IMR-90 (cell line): Measurements from ENCODE around the gene NOS3. TPM values are rescaled to one million over a fixed set of nuclear protein-coding genes. Genes with fewer than 3 reads are reported as not detected.
A peak's percentile ranks its signal among the peaks of the same experiment; 100 is the strongest.

Source experiments
- ATAC-seq: fragments of 200-7000 bp; cut with Tn5 transposase; 2 replicates; pipeline ENCODE4 v1.9.1; 2020; ENCODE audit warnings: low read depth, mild to moderate bottlenecking, moderate library complexity
- BruUV-seq: library from RNA; stranded (reverse); fragments of 400-500 nt; replicated peaks from 2 replicates; lab custom pipeline; 2021; lab: Mats Ljungman, UMichigan
- CTCF ChIA-PET: fragments of 300-600 bp; formaldehyde crosslinking; extraction: SDS; loops from one replicate; lab custom pipeline; 2021; ENCODE audit warnings: antibody characterized with exemption; lab: Yijun Ruan, JAX
- POLR2A ChIA-PET: fragments of 300-600 bp; sonication (Branson Sonifier 250); formaldehyde crosslinking; loops from one replicate; lab custom pipeline; 2022; ENCODE audit warnings: antibody characterized with exemption; ENCODE audit not compliant: unreplicated experiment; lab: Charles Lee
- DNase-seq: peaks from one replicate; pipeline ENCODE4 v3.0.0; 2013
- H2AFZ ChIP-seq: replicated peaks from 2 replicates; pipeline ENCODE3; 2013; ENCODE audit warnings: low read length, mild to moderate bottlenecking; ENCODE audit not compliant: poor library complexity
- H2AK5ac ChIP-seq: 2 replicates; pipeline ENCODE4 v1.6.1; 2013; ENCODE audit warnings: low read depth, low read length, inconsistent platforms
- H2AK9ac ChIP-seq: replicated peaks from 2 replicates; pipeline ENCODE3; 2013; ENCODE audit warnings: mild to moderate bottlenecking, low read depth, low read length, moderate library complexity; ENCODE audit not compliant: poor library complexity
- H2BK120ac ChIP-seq: 2 replicates; pipeline ENCODE4 v1.6.1; 2013; ENCODE audit warnings: low read depth, low read length, inconsistent platforms
- H2BK15ac ChIP-seq: 3 replicates; pipeline ENCODE4 v1.6.1; 2013; ENCODE audit warnings: low read depth, low read length, inconsistent platforms
- H2BK20ac ChIP-seq: 2 replicates; pipeline ENCODE4 v1.6.1; 2013; ENCODE audit warnings: low read depth, mild to moderate bottlenecking, inconsistent platforms, low read length, moderate library complexity
- H2BK5ac ChIP-seq: 2 replicates; pipeline ENCODE4 v1.6.1; 2013; ENCODE audit warnings: mild to moderate bottlenecking, low read depth, low read length, inconsistent platforms; ENCODE audit not compliant: poor library complexity, severe bottlenecking
- H3K14ac ChIP-seq: replicated peaks from 2 replicates; pipeline ENCODE4 v1.6.1; 2013; ENCODE audit warnings: low read depth, low read length, inconsistent platforms
- H3K18ac ChIP-seq: 2 replicates; pipeline ENCODE4 v1.6.1; 2013; ENCODE audit warnings: low read depth, low read length, control low read depth
- H3K23ac ChIP-seq: 2 replicates; pipeline ENCODE4 v1.6.1; 2013; ENCODE audit warnings: low read depth, low read length, inconsistent platforms
- H3K27ac ChIP-seq: 2 replicates; pipeline ENCODE4 v1.5.1; 2013; ENCODE audit warnings: mild to moderate bottlenecking, control low read depth, low read length; ENCODE audit not compliant: insufficient read depth
- H3K27me3 ChIP-seq: 2 replicates; pipeline ENCODE4 v1.6.1; 2013; ENCODE audit warnings: low read length; ENCODE audit not compliant: control insufficient read depth, insufficient read depth
- H3K36me3 ChIP-seq: 2 replicates; pipeline ENCODE4 v1.6.1; 2013; ENCODE audit warnings: low read length, mixed read lengths; ENCODE audit not compliant: control insufficient read depth, insufficient read depth
- H3K4ac ChIP-seq: 2 replicates; pipeline ENCODE4 v1.6.1; 2013; ENCODE audit warnings: low read depth, low read length, inconsistent platforms
- H3K4me1 ChIP-seq: 2 replicates; pipeline ENCODE4 v1.6.1; 2013; ENCODE audit warnings: low read length, mixed read lengths; ENCODE audit not compliant: control insufficient read depth, insufficient read depth
- H3K4me2 ChIP-seq: 2 replicates; pipeline ENCODE4 v1.6.1; 2013; ENCODE audit warnings: low read depth, mild to moderate bottlenecking, control low read depth, low read length, moderate library complexity
- H3K4me3 ChIP-seq: 2 replicates; pipeline ENCODE4 v1.5.1; 2013; ENCODE audit warnings: low read depth, mild to moderate bottlenecking, control low read depth, low read length, moderate library complexity; ENCODE audit not compliant: insufficient read depth
- H3K56ac ChIP-seq: 2 replicates; pipeline ENCODE4 v1.6.1; 2013; ENCODE audit warnings: low read length, inconsistent platforms; ENCODE audit not compliant: insufficient read depth; ENCODE audit errors: extremely low read depth
- H3K79me1 ChIP-seq, 2 experiments: 2 replicates each; pipeline ENCODE4 v1.6.1; 2013; ENCODE audit warnings: low read length in 2 of 2, inconsistent platforms in 1 of 2, low read depth in 1 of 2
- H3K9ac ChIP-seq: 2 replicates; pipeline ENCODE4 v1.6.1; 2013; ENCODE audit warnings: low read depth, low read length, control low read depth
- H3K9me1 ChIP-seq: 2 replicates; pipeline ENCODE4 v1.6.1; 2013; ENCODE audit warnings: low read length, inconsistent platforms; ENCODE audit not compliant: insufficient read depth
- H3K9me3 ChIP-seq: 2 replicates; pipeline ENCODE4 v1.6.1; 2013; ENCODE audit warnings: low read length; ENCODE audit not compliant: control insufficient read depth, insufficient read depth
- H4K20me1 ChIP-seq: 2 replicates; pipeline ENCODE4 v1.6.1; 2013; ENCODE audit warnings: low read length, inconsistent platforms; ENCODE audit not compliant: insufficient read depth
- H4K5ac ChIP-seq: 2 replicates; pipeline ENCODE4 v1.6.1; 2013; ENCODE audit warnings: mild to moderate bottlenecking, low read depth, low read length, control low read depth
- H4K8ac ChIP-seq, 2 experiments: 2 replicates each; pipeline ENCODE4 v1.6.1; 2013; ENCODE audit warnings: low read depth in 2 of 2, low read length in 2 of 2, control low read depth in 1 of 2, inconsistent platforms in 1 of 2
- H4K91ac ChIP-seq: 2 replicates; pipeline ENCODE4 v1.6.1; 2013; ENCODE audit warnings: low read depth, low read length, inconsistent platforms; ENCODE audit not compliant: insufficient read depth
- BHLHE40 ChIP-seq: fragments of 150-350 bp; IDR thresholded peaks from 2 replicates; pipeline ENCODE4 v1.6.1; 2016; ENCODE audit warnings: mild to moderate bottlenecking, low read depth, low read length
- CEBPB ChIP-seq: IDR thresholded peaks from 2 replicates; pipeline ENCODE4 v1.6.1; 2012; ENCODE audit warnings: low read depth, low read length, improper control_type of control experiment
- CHD1 ChIP-seq: IDR thresholded peaks from 2 replicates; pipeline ENCODE4 v1.6.1; 2012; ENCODE audit warnings: low read depth, low read length, improper control_type of control experiment
- ELK1 ChIP-seq: fragments of 150-350 bp; IDR thresholded peaks from 2 replicates; pipeline ENCODE4 v1.6.1; 2016; ENCODE audit warnings: low read depth, mild to moderate bottlenecking, low read length, moderate library complexity, borderline replicate concordance
- FOS ChIP-seq: fragments of 150-350 bp; IDR thresholded peaks from 2 replicates; pipeline ENCODE4 v1.6.1; 2016; ENCODE audit warnings: low read depth, low read length
- MAFK ChIP-seq: IDR thresholded peaks from 2 replicates; pipeline ENCODE4 v1.6.1; 2012; ENCODE audit warnings: low read depth, low read length, improper control_type of control experiment
- MAZ ChIP-seq: IDR thresholded peaks from 2 replicates; pipeline ENCODE4 v1.6.1; 2012; ENCODE audit warnings: low read depth, mild to moderate bottlenecking, low read length, improper control_type of control experiment, moderate library complexity, borderline replicate concordance
- MXI1 ChIP-seq: IDR thresholded peaks from 2 replicates; pipeline ENCODE4 v1.6.1; 2012; ENCODE audit warnings: low read depth, mild to moderate bottlenecking, low read length, moderate library complexity, borderline replicate concordance
- NFE2L2 ChIP-seq: fragments of 150-350 bp; IDR thresholded peaks from 2 replicates; pipeline ENCODE4 v1.6.1; 2016; ENCODE audit warnings: low read depth, mild to moderate bottlenecking, low read length
- POLR2A ChIP-seq: IDR thresholded peaks from 2 replicates; pipeline ENCODE4 v1.6.1; 2012; ENCODE audit warnings: mild to moderate bottlenecking, low read depth, low read length
- RAD21 ChIP-seq: IDR thresholded peaks from 2 replicates; pipeline ENCODE4 v1.6.1; 2012; ENCODE audit warnings: low read length, improper control_type of control experiment
- RCOR1 ChIP-seq: IDR thresholded peaks from 2 replicates; pipeline ENCODE4 v1.6.1; 2012; ENCODE audit warnings: mild to moderate bottlenecking, low read length, improper control_type of control experiment; ENCODE audit not compliant: insufficient replicate concordance
- RFX5 ChIP-seq: IDR thresholded peaks from 2 replicates; pipeline ENCODE4 v1.8.0; 2012; ENCODE audit warnings: low read depth, mild to moderate bottlenecking, low read length, moderate library complexity
- SMC3 ChIP-seq: fragments of 150-350 bp; IDR thresholded peaks from 2 replicates; pipeline ENCODE4 v1.6.1; 2016; ENCODE audit warnings: low read depth, mild to moderate bottlenecking, antibody characterized with exemption, low read length, moderate library complexity
- USF2 ChIP-seq: fragments of 150-350 bp; IDR thresholded peaks from 2 replicates; pipeline ENCODE4 v1.6.1; 2017; ENCODE audit warnings: mild to moderate bottlenecking, antibody characterized with exemption, low read length, low read depth
- WGBS, 2 experiments: methylation state at CpG; one replicate each; pipeline versions ENCODE4 v1.1.5 to v1.1.7; 2013; ENCODE audit warnings: missing lambda C conversion rate in 2 of 2; ENCODE audit not compliant: insufficient read length in 1 of 2; ENCODE audit errors: extremely low coverage in 2 of 2; 5-methylcytosine and 5-hydroxymethylcytosine counted together
- dilution Hi-C: fragments of 300-500 bp; cut with HindIII; formaldehyde crosslinking; loops from one replicate; pipeline ENCODE4 v1.14.3; 2018; ENCODE audit warnings: low sequenced_read_pairs; ENCODE audit not compliant: unreplicated experiment
- in situ Hi-C: fragments of 300-500 bp; cut with MboI; formaldehyde crosslinking; loops from 3 replicates; pipeline ENCODE4 v1.14.3; 2019; ENCODE audit warnings: low sequenced_read_pairs, inconsistent platforms, mixed read lengths
- intact Hi-C: fragments of 100-400 bp; cut with micrococcal nuclease; formaldehyde crosslinking; loops from 2 replicates; pipeline ENCODE4 v1.10.0; 2022
- polyA plus RNA-seq, 3 experiments: library from polyadenylated mRNA; depleted of rRNA; stranded (reverse); fragments of >200 nt; gene quantifications; 2 replicates each; pipeline ENCODE4 v1.2.3, GENCODE V29; 2012; ENCODE audit warnings: low replicate concordance in 1 of 3
- total RNA-seq: library from RNA; depleted of rRNA; stranded (reverse); fragments of >200 nt; gene quantifications from 2 replicates; pipeline ENCODE4 v1.2.3, GENCODE V29; 2012

Gene NOS3
- total and polyA plus RNA-seq, 2 of the 4 experiments (the other 2 are of a cell fraction): 0.72 to 2.0 TPM

DNA sequence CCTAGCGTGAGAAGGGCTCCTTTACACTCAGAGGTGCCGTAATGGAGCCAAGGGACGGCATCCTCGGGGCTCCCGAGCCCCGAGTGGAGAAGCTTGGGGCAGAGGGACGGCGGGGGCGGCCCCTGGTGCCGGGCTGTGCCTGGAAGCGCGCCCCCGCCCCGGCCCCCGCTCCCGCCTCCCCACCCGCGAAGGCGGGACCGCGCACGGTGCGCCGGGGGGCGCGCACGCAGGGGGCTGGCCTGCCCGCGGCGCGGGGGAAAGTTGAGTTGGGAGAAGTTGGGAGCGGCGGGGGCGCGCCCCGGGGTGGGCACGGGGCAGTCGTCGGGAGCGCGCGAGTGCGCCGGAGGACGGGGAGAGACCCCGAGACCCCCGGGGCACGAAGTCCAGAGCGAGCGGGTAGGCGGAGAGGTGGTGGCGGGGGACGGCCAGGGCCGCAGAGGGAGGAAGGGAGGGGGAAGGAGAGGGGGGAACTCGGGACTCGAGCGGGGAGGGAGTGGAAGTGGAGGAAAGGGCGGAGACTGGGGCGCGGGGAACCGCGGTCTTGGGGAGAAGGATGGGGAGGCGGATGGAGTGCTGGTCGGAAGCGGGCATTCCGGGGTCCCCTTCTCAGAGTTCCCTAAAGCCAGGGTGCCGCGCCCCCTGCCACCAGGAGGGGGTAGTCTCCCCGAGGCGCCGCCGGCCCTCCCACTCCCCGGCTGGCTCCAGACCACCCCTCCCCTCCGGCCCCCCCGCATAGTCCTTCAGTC, 68.7 kb downstream of the NOS3 start, which contains the start of gene SLC4A2:
Gene SLC4A2, plus strand, starts transcription at position 223 of the 746 bp plus-strand sequence. CDS start 2,399 bp downstream, outside the sequence.
- Histone ChIP-seq H3K27me3 (no peaks in the 10 kb centered on the region), H2AFZ (peak within 1 kb of the TSS; percentile 95), H3K9me1 (peaks cover 12% of the 10 kb centered on the region; the same call in 1 of the 2 replicates), H3K4me2 (peak within 1 kb of the TSS; percentile 99), H3K9ac (peak within 1 kb of the TSS; percentile 84), H3K9me3 (no peaks in the 10 kb centered on the region), H2AK9ac (peak within 1 kb of the TSS; percentile 100), H2BK20ac (peak within 1 kb of the TSS; percentile 18), H3K27ac (peak within 1 kb of the TSS; percentile 97), H4K91ac (peak within 1 kb of the TSS; percentile 98), H3K56ac (peak within 1 kb of the TSS; percentile 95), H3K4me3 (peak within 1 kb of the TSS; percentile 94), H3K14ac (peak within 1 kb of the TSS; percentile 97), H3K36me3 (peaks cover 3% of the 10 kb centered on the region; the same call in 1 of the 2 replicates), H4K20me1 (peaks cover 25% of the 10 kb centered on the region), H3K4ac (peak within 1 kb of the TSS; percentile 97), H3K18ac (peak within 1 kb of the TSS; percentile 80), H2BK5ac (peak within 1 kb of the TSS; percentile 95), H3K79me1 (peaks cover 20 to 64% of the 10 kb centered on the region in 2 experiments), H2BK15ac (peak within 1 kb of the TSS; percentile 69; the same call in 2 of the 3 replicates), H3K4me1 (peaks cover 43% of the 10 kb centered on the region), H2BK120ac (peak within 1 kb of the TSS; percentile 84), H2AK5ac (peak within 1 kb of the TSS; percentile 96), H4K8ac (peak within 1 kb of the TSS; percentile 94 to 100), H3K23ac (peak within 1 kb of the TSS; percentile 91), H4K5ac (peak within 1 kb of the TSS; percentile 80)
- ChIA-PET POLR2A (no interaction called here), CTCF (no interaction called here)
- WGBS, 2 experiments: 0% methylated on average over 1 of the region's 75 CpGs; no CpG with 5 or more reads in 1 of the 2 experiments
- intact Hi-C loops: loop anchor here (1.0 to 2.0 kb wide), 3 partner anchors 9 to 52 kb away; partner anchors contain the start of gene FASTK
- BruUV-seq: no TSS peak
- dilution Hi-C loops: no loop called here
- DNase-seq: peak; percentile 58
- in situ Hi-C loops: no loop called here
- ATAC-seq: peak; percentile 32
- TF ChIP-seq RFX5 (no peak), NFE2L2 (no peak), MAFK (no peak), RCOR1 (no peak), CHD1 (no peak), MAZ (peak; percentile 98), RAD21 (0 out of 2 replicates have a peak, but pooled peaks have one; percentile 21), SMC3 (no peak), ELK1 (no peak), MXI1 (no peak), BHLHE40 (no peak), USF2 (no peak), POLR2A (no peak; the same call in 1 of the 2 replicates), FOS (no peak), CEBPB (no peak)
